IgD-negative memory B cell (primary cell): ENCODE measurements around the gene FNDC11. TPM values are rescaled to one million over a fixed set of nuclear protein-coding genes. Genes with fewer than 3 reads are reported as not detected.

Experiments
- H3K27ac Mint-ChIP-seq, 3 donors: one replicate each; pipeline ENCODE4 v1.8.0; 2020 to 2022; ENCODE audit warnings: mild to moderate bottlenecking in 3 of 3, mixed read lengths in 3 of 3, moderate library complexity in 1 of 3
- H3K27me3 Mint-ChIP-seq: one replicate; pipeline ENCODE4 v1.8.0; 2021; ENCODE audit warnings: mixed read lengths
- H3K36me3 Mint-ChIP-seq: one replicate; pipeline ENCODE4 v1.8.0; 2020; ENCODE audit warnings: mild to moderate bottlenecking, mixed read lengths
- H3K4me1 Mint-ChIP-seq, 3 donors: one replicate each; pipeline ENCODE4 v1.8.0; 2020 to 2022; ENCODE audit warnings: mixed read lengths in 3 of 3, mild to moderate bottlenecking in 1 of 3
- H3K4me3 Mint-ChIP-seq, 4 donors: one replicate each; pipeline ENCODE4 v1.8.0; 2020 to 2022; ENCODE audit warnings: mild to moderate bottlenecking in 4 of 4, mixed read lengths in 4 of 4, moderate library complexity in 3 of 4
- H3K9me3 Mint-ChIP-seq, 3 donors: one replicate each; pipeline ENCODE4 v1.8.0; 2020 to 2021; ENCODE audit warnings: mixed read lengths in 3 of 3, mild to moderate bottlenecking in 1 of 3
- polyA plus RNA-seq: library from polyadenylated mRNA; unstranded; fragments of 300-500 nt; fragmentation: Illumina TruSeq; gene quantifications from one replicate; pipeline ENCODE4 v1.2.3, GENCODE V29; 2021

FNDC11 gene
- polyA plus RNA-seq, 1 donor from 2014 or later, result 2.5 TPM

- Mint-ChIP-seq H3K27ac (no peak overlapping the region), H3K36me3 (no peaks in the 10 kb centered on the region), H3K4me1 (peaks cover 0 to 4% (median 4%) of the 10 kb centered on the region in 3 donors), H3K4me3 (no peak overlapping the region), H3K9me3 (no peaks in the 10 kb centered on the region), H3K27me3 (peaks cover 3% of the 10 kb centered on the region)
Observed at GRCh38 chr20:63579017-63579694, 25.2 kb downstream of the FNDC11 start.

- Mint-ChIP-seq H3K27me3 (peaks cover 3% of the 10 kb centered on the region), H3K4me3 (no peak overlapping the region)
Observed at GRCh38 chr20:63580796-63581461, 27.0 kb downstream of the FNDC11 start.

GRCh38 chr20:63582382-63583063 lies 28.6 kb downstream of the FNDC11 start:
- Mint-ChIP-seq H3K4me1 (peaks cover 0 to 4% (median 3%) of the 10 kb centered on the region in 3 donors), H3K4me3 (no peak overlapping the region), H3K27ac (no peak overlapping the region), H3K9me3 (no peaks in the 10 kb centered on the region), H3K27me3 (peaks cover 3% of the 10 kb centered on the region), H3K36me3 (no peaks in the 10 kb centered on the region)

More at GRCh38 chr20:63580796-63581461, 27.0 kb downstream of the FNDC11 start:
- Mint-ChIP-seq H3K36me3 (no peaks in the 10 kb centered on the region), H3K27ac (no peak overlapping the region), H3K4me1 (peaks cover 0 to 4% (median 4%) of the 10 kb centered on the region in 3 donors), H3K9me3 (no peaks in the 10 kb centered on the region)

- H3K4me1 Mint-ChIP-seq, result peaks cover 0 to under 1% (median under 1%) of the 10 kb centered on the region in 3 donors
- peaks cover 2% of the 10 kb centered on the region for H3K27me3 Mint-ChIP-seq
- H3K36me3 Mint-ChIP-seq, result no peaks in the 10 kb centered on the region
- H3K27ac Mint-ChIP-seq, result no peak overlapping the region
- no peaks in the 10 kb centered on the region for H3K9me3 Mint-ChIP-seq
- H3K4me3 Mint-ChIP-seq, result peak overlapping the region in 1 of 4 donors; percentile 13
Observed at GRCh38 chr20:63585616-63586565, 31.9 kb downstream of the FNDC11 start.

- no peak overlapping the region for H3K4me3 Mint-ChIP-seq
- no peaks in the 10 kb centered on the region for H3K27me3 Mint-ChIP-seq
- peaks cover 0 to 3% (median 0%) of the 10 kb centered on the region in 3 donors for H3K4me1 Mint-ChIP-seq
- H3K36me3 Mint-ChIP-seq, result no peaks in the 10 kb centered on the region
- no peak overlapping the region for H3K27ac Mint-ChIP-seq
- no peaks in the 10 kb centered on the region for H3K9me3 Mint-ChIP-seq
Observed at GRCh38 chr20:63586797-63587196, 32.8 kb downstream of the FNDC11 start.

- Mint-ChIP-seq H3K9me3 (no peaks in the 10 kb centered on the region), H3K36me3 (no peaks in the 10 kb centered on the region), H3K4me1 (peaks cover 0 to 3% (median 0%) of the 10 kb centered on the region in 3 donors), H3K27ac (peak overlapping the region in 1 of 3 donors; percentile 46), H3K4me3 (no peak overlapping the region), H3K27me3 (no peaks in the 10 kb centered on the region)
Observed at GRCh38 chr20:63587256-63587655, 33.3 kb downstream of the FNDC11 start.

GRCh38 chr20:63587776-63588591 lies 34.0 kb downstream of the FNDC11 start:
- Mint-ChIP-seq H3K9me3 (no peaks in the 10 kb centered on the region), H3K27ac (peak overlapping the region in 1 of 3 donors; percentile 46), H3K36me3 (no peaks in the 10 kb centered on the region), H3K4me1 (peaks cover 0 to 3% (median 0%) of the 10 kb centered on the region in 3 donors), H3K27me3 (no peaks in the 10 kb centered on the region), H3K4me3 (no peak overlapping the region)

GRCh38 chr20:63588641-63589041 lies 34.7 kb downstream of the FNDC11 start:
- H3K4me1 Mint-ChIP-seq, result peaks cover 0 to 3% (median 0%) of the 10 kb centered on the region in 3 donors
- no peak overlapping the region for H3K4me3 Mint-ChIP-seq
- H3K27me3 Mint-ChIP-seq, result no peaks in the 10 kb centered on the region
- H3K36me3 Mint-ChIP-seq, result no peaks in the 10 kb centered on the region
- H3K27ac Mint-ChIP-seq, result no peak overlapping the region
- H3K9me3 Mint-ChIP-seq, result no peaks in the 10 kb centered on the region

- H3K4me1 Mint-ChIP-seq, result peaks cover 0 to 3% (median 0%) of the 10 kb centered on the region in 3 donors
- H3K9me3 Mint-ChIP-seq, result no peaks in the 10 kb centered on the region
- no peak overlapping the region for H3K27ac Mint-ChIP-seq
- no peak overlapping the region for H3K4me3 Mint-ChIP-seq
- H3K36me3 Mint-ChIP-seq, result no peaks in the 10 kb centered on the region
- no peaks in the 10 kb centered on the region for H3K27me3 Mint-ChIP-seq
Observed at GRCh38 chr20:63589261-63590217, 35.6 kb downstream of the FNDC11 start.

- no peak overlapping the region for H3K27ac Mint-ChIP-seq
- H3K4me3 Mint-ChIP-seq, result no peak overlapping the region
- H3K27me3 Mint-ChIP-seq, result no peaks in the 10 kb centered on the region
- peaks cover 0 to 3% (median 0%) of the 10 kb centered on the region in 3 donors for H3K4me1 Mint-ChIP-seq
- no peaks in the 10 kb centered on the region for H3K9me3 Mint-ChIP-seq
- no peaks in the 10 kb centered on the region for H3K36me3 Mint-ChIP-seq
Observed at GRCh38 chr20:63590218-63591146, 36.5 kb downstream of the FNDC11 start.

GRCh38 chr20:63591147-63591533 lies 37.2 kb downstream of the FNDC11 start:
- H3K4me3 Mint-ChIP-seq, result no peak overlapping the region
- H3K9me3 Mint-ChIP-seq, result no peaks in the 10 kb centered on the region
- H3K36me3 Mint-ChIP-seq, result no peaks in the 10 kb centered on the region
- H3K4me1 Mint-ChIP-seq, result peaks cover 0 to 3% (median 0%) of the 10 kb centered on the region in 3 donors
- H3K27me3 Mint-ChIP-seq, result no peaks in the 10 kb centered on the region
- H3K27ac Mint-ChIP-seq, result no peak overlapping the region

GRCh38 chr20:63591786-63592355 lies 37.9 kb downstream of the FNDC11 start:
- no peaks in the 10 kb centered on the region for H3K36me3 Mint-ChIP-seq
- peaks cover 0 to 3% (median 0%) of the 10 kb centered on the region in 3 donors for H3K4me1 Mint-ChIP-seq
- no peaks in the 10 kb centered on the region for H3K27me3 Mint-ChIP-seq
- H3K9me3 Mint-ChIP-seq, result no peaks in the 10 kb centered on the region
- H3K4me3 Mint-ChIP-seq, result no peak overlapping the region
- no peak overlapping the region for H3K27ac Mint-ChIP-seq
